OCI-LY7 (cell line): ENCODE results near the gene LRRC53. TPM values are rescaled to one million over a fixed set of nuclear protein-coding genes. Genes with fewer than 3 reads are reported as not detected.

Experiments
- BruUV-seq: library from RNA; stranded (reverse); fragments of 400-500 nt; replicated peaks from 2 replicates; lab custom pipeline; 2021; lab: Mats Ljungman, UMichigan
- CTCF ChIA-PET: fragments of 300-600 bp; sonication (Branson Sonifier 250); formaldehyde crosslinking; loops from one replicate; lab custom pipeline; 2022; ENCODE audit warnings: antibody characterized with exemption; ENCODE audit not compliant: unreplicated experiment; lab: Charles Lee
- POLR2A ChIA-PET: fragments of 300-600 bp; sonication (Branson Sonifier 250); formaldehyde crosslinking; loops from one replicate; lab custom pipeline; 2022; ENCODE audit warnings: antibody characterized with exemption; lab: Charles Lee
- DNase-seq: peaks from one replicate; pipeline ENCODE4 v3.0.0-alpha.2; 2015; ENCODE audit warnings: low spot score
- H2AFZ ChIP-seq: fragments of 200-600 bp; sonication (generic), shearing (Covaris generic); 2 replicates; pipeline ENCODE4 v1.6.1; 2014; ENCODE audit warnings: mild to moderate bottlenecking, antibody characterized with exemption, low read length, moderate library complexity
- H3K27ac ChIP-seq: fragments of 200-600 bp; sonication (generic); 2 replicates; pipeline ENCODE4 v1.5.1; 2014; ENCODE audit warnings: mixed run types, low read depth, mild to moderate bottlenecking, moderate library complexity, low read length, inconsistent platforms; ENCODE audit not compliant: poor library complexity, severe bottlenecking
- H3K36me3 ChIP-seq: fragments of 200-600 bp; sonication (generic); 2 replicates; pipeline ENCODE4 v1.6.1; 2014; ENCODE audit warnings: mild to moderate bottlenecking, antibody characterized with exemption, low read length, moderate library complexity, mixed read lengths; ENCODE audit not compliant: insufficient read depth
- H3K4me1 ChIP-seq: fragments of 200-600 bp; sonication (generic); 2 replicates; pipeline ENCODE4 v1.5.1; 2014; ENCODE audit warnings: mild to moderate bottlenecking, low read length; ENCODE audit not compliant: insufficient read depth, poor library complexity, severe bottlenecking
- H3K4me2 ChIP-seq: fragments of 200-600 bp; sonication (generic); 2 replicates; pipeline ENCODE4 v1.6.1; 2014; ENCODE audit warnings: mild to moderate bottlenecking, low read length
- H3K4me3 ChIP-seq: fragments of 200-600 bp; sonication (generic); 2 replicates; pipeline ENCODE4 v1.5.1; 2014; ENCODE audit warnings: mild to moderate bottlenecking, low read depth, low read length; ENCODE audit not compliant: poor library complexity, severe bottlenecking
- H3K79me2 ChIP-seq: fragments of 200-600 bp; sonication (generic); 2 replicates; pipeline ENCODE4 v1.6.1; 2016; ENCODE audit warnings: low read depth, mild to moderate bottlenecking, low read length, moderate library complexity, mixed read lengths; ENCODE audit not compliant: insufficient read depth
- H3K9me2 ChIP-seq: fragments of 200-600 bp; sonication (generic); 2 replicates; pipeline ENCODE4 v1.6.1; 2016; ENCODE audit warnings: mild to moderate bottlenecking, low read length, mixed read lengths; ENCODE audit not compliant: insufficient read depth
- H3K9me3 ChIP-seq: fragments of 200-600 bp; sonication (generic); 2 replicates; pipeline ENCODE4 v1.6.1; 2014; ENCODE audit warnings: mild to moderate bottlenecking, mixed run types, low read length, mixed read lengths
- H4K20me1 ChIP-seq: fragments of 200-600 bp; sonication (generic); 2 replicates; pipeline ENCODE4 v1.6.1; 2014; ENCODE audit warnings: mild to moderate bottlenecking, antibody characterized with exemption, low read length, moderate library complexity, mixed read lengths; ENCODE audit not compliant: insufficient read depth
- CTCF ChIP-seq: fragments of 200-600 bp; sonication (generic); conservative IDR thresholded peaks from 2 replicates; pipeline ENCODE4 v1.5.1; 2014; ENCODE audit warnings: mild to moderate bottlenecking, antibody characterized with exemption, low read length, moderate library complexity, mixed read lengths
- EZH2phosphoT487 ChIP-seq: fragments of 200-600 bp; sonication (generic); IDR thresholded peaks from 2 replicates; pipeline ENCODE4 v1.6.1; 2018; ENCODE audit warnings: low read depth, borderline replicate concordance, mild to moderate bottlenecking, mixed run types, antibody characterized with exemption, low read length, moderate library complexity, mixed read lengths
- intact Hi-C: fragments of 100-400 bp; cut with micrococcal nuclease; formaldehyde crosslinking; loops from one replicate; pipeline ENCODE4 v1.10.0; 2022; ENCODE audit not compliant: unreplicated experiment
- total RNA-seq, 2 experiments: library from RNA; depleted of rRNA in 1 of 2; stranded (reverse); fragments of >200 nt in 1 of 2; shearing (Covaris generic) in 1 of 2; gene quantifications; 2 replicates each; pipeline ENCODE4 v1.2.3, GENCODE V29; 2014 to 2022

Gene LRRC53
- total RNA-seq, 2 experiments from 2014 or later = not detected

GRCh38 chr1:74463333-74463988 lies 49.0 kb downstream of the LRRC53 start:
- ChIA-PET CTCF (no interaction called here), POLR2A (no interaction called here)
- Histone ChIP-seq H3K4me1 (no peaks in the 10 kb centered on the region), H2AFZ (no peak overlapping the region), H3K79me2 (no peaks in the 10 kb centered on the region), H4K20me1 (no peaks in the 10 kb centered on the region), H3K9me2 (no peaks in the 10 kb centered on the region), H3K9me3 (no peaks in the 10 kb centered on the region), H3K4me2 (no peak overlapping the region), H3K4me3 (no peak overlapping the region), H3K27ac (no peak overlapping the region), H3K36me3 (no peaks in the 10 kb centered on the region)
- no peak for DNase-seq
- no TSS peak for BruUV-seq
- intact Hi-C loops = no loop called here
- TF ChIP-seq EZH2phosphoT487 = no peak
- TF ChIP-seq CTCF = no peak

DNA sequence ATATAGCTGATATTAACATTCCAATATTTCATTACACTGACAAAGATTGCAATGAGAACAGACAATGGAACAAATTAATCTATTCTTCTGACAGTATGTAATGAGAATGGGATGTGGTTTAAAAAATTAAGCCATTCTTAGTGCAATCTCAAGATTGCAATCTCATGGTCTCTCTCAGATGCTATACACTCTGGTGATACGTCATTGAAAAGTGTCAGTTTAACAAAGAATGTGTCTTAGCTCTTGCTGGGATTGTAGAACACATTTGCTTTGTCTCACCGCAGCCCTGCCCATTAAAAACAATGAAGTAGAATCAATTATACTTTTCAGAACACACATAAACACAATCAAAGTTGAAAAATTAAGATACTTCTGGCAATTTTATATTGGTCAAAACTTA lies 55.2 kb downstream of the LRRC53 start:
- H2AFZ ChIP-seq = no peak overlapping the region
- ChIA-PET CTCF (no interaction called here), POLR2A (no interaction called here)
- no peak overlapping the region for H3K4me2 ChIP-seq
- DNase-seq = no peak
- H4K20me1 ChIP-seq = no peaks in the 10 kb centered on the region
- BruUV-seq = no TSS peak
- H3K79me2 ChIP-seq = no peaks in the 10 kb centered on the region
- H3K36me3 ChIP-seq = no peaks in the 10 kb centered on the region
- intact Hi-C loops = no loop called here
- TF ChIP-seq CTCF = no peak
- no peak for TF ChIP-seq EZH2phosphoT487
- H3K9me3 ChIP-seq = no peaks in the 10 kb centered on the region
- no peak overlapping the region for H3K27ac ChIP-seq
- no peaks in the 10 kb centered on the region for H3K9me2 ChIP-seq
- no peaks in the 10 kb centered on the region for H3K4me1 ChIP-seq
- H3K4me3 ChIP-seq = no peak overlapping the region

GRCh38 chr1:74455390-74455789 lies 57.0 kb downstream of the LRRC53 start:
- Histone ChIP-seq H3K4me3 (no peak overlapping the region), H3K4me1 (no peaks in the 10 kb centered on the region), H3K9me2 (no peaks in the 10 kb centered on the region), H2AFZ (no peak overlapping the region), H3K27ac (no peak overlapping the region), H3K9me3 (no peaks in the 10 kb centered on the region), H3K4me2 (no peak overlapping the region), H3K79me2 (no peaks in the 10 kb centered on the region), H4K20me1 (no peaks in the 10 kb centered on the region), H3K36me3 (no peaks in the 10 kb centered on the region)
- DNase-seq = no peak
- ChIA-PET CTCF (no interaction called here), POLR2A (no interaction called here)
- no TSS peak for BruUV-seq
- TF ChIP-seq EZH2phosphoT487 (no peak), CTCF (no peak)
- intact Hi-C loops = no loop called here
